Gastrocnemius medialis (tissue), 4 donors: Measurements from ENCODE around the gene MID2. TPM values are rescaled to one million over a fixed set of nuclear protein-coding genes. Genes with fewer than 3 reads are reported as not detected.
"Not testable (repeated sequence)": the region's sequence is repeated elsewhere in the genome, so short reads cannot be mapped to it uniquely, and the experiment has no call there.

Experiments used
- ATAC-seq, 2 donors: fragments of 150-250 bp; one replicate each; pipeline ENCODE4 v1.9.1; 2016
- DNase-seq, 2 donors: peaks; one replicate each; pipeline ENCODE4 v3.0.0-alpha.2; 2019
- H3K27ac ChIP-seq, 4 donors: fragments of 200-600 bp; sonication (generic); 1 replicate in 1 of 4; 2 replicates in 3 of 4; pipeline ENCODE4 v1.5.1; 2016 to 2018; ENCODE audit warnings: mild to moderate bottlenecking in 2 of 4, moderate library complexity in 1 of 4
- H3K27me3 ChIP-seq, 3 donors: fragments of 200-600 bp; sonication (generic) in 2 of 3; 1 replicate in 1 of 3; 2 replicates in 2 of 3; pipeline versions ENCODE4 v1.5.1 to v1.6.0; 2016 to 2019; ENCODE audit warnings: mild to moderate bottlenecking in 1 of 3, moderate library complexity in 1 of 3
- H3K36me3 ChIP-seq, 2 donors: fragments of 200-600 bp; sonication (generic) in 1 of 2; one replicate each; pipeline ENCODE4 v1.5.1; 2017 to 2018
- H3K4me1 ChIP-seq, 2 donors: fragments of 200-600 bp; sonication (generic) in 1 of 2; one replicate each; pipeline ENCODE4 v1.5.1; 2016 to 2017; ENCODE audit warnings: mild to moderate bottlenecking in 2 of 2
- H3K4me3 ChIP-seq, 4 donors: fragments of 200-600 bp; sonication (generic) in 3 of 4; 1 replicate in 1 of 4; 2 replicates in 3 of 4; pipeline ENCODE4 v1.5.1; 2016 to 2019; ENCODE audit warnings: mild to moderate bottlenecking in 2 of 4
- H3K9me3 ChIP-seq, 3 donors: fragments of 200-600 bp; sonication (generic) in 2 of 3; 1 replicate in 1 of 3; 2 replicates in 2 of 3; pipeline ENCODE4 v1.5.1; 2016 to 2019
- CTCF ChIP-seq, 5 experiments: fragments of 450-650 bp in 3 of 5; fragments of 200-600 bp in 2 of 5; sonication (generic) in 2 of 5; IDR thresholded peaks in 4 of 5; conservative IDR thresholded peaks in 1 of 5; 1 replicate in 4 of 5; 2 replicates in 1 of 5; pipeline ENCODE4 v1.5.1; 2016 to 2019; ENCODE audit warnings: antibody characterized with exemption in 5 of 5, mild to moderate bottlenecking in 3 of 5, moderate library complexity in 3 of 5
- POLR2A ChIP-seq, 2 donors: fragments of 450-650 bp; IDR thresholded peaks; one replicate each; pipeline ENCODE4 v1.6.1; 2017; ENCODE audit warnings: antibody characterized with exemption in 2 of 2, mild to moderate bottlenecking in 2 of 2, moderate library complexity in 2 of 2
- in situ Hi-C, 4 donors: fragments of 200-750 bp; cut with MboI; loops; one replicate each; pipeline versions ENCODE4 v1.15.0 to v1.8.0; 2017; ENCODE audit warnings: low sequenced_read_pairs in 4 of 4
- intact Hi-C: fragments of 100-400 bp; cut with DNase I; formaldehyde crosslinking; loops from one replicate; pipeline ENCODE4 v1.15.1; 2023; ENCODE audit warnings: low total_unique reads
- total RNA-seq, 4 donors: library from RNA; depleted of rRNA; stranded (reverse); fragments of >200 nt; gene quantifications; one replicate each; pipeline versions ENCODE4 v1.1.0 to v1.2.3, GENCODE V29; 2016

MID2 gene
- total RNA-seq, 4 donors from 2014 or later: 20.5 to 25.4 (median 23.9) TPM

GRCh38 chrX:107935664-107936433 lies 110.2 kb downstream of the MID2 start:
- Histone ChIP-seq H3K27ac (no peak overlapping the region), H3K36me3 (no peaks in the 10 kb centered on the region), H3K27me3 (peaks cover 0 to 15% (median 0%) of the 10 kb centered on the region in 3 donors), H3K4me1 (no peaks in the 10 kb centered on the region), H3K4me3 (no peak overlapping the region), H3K9me3 (no peaks in the 10 kb centered on the region)
- intact Hi-C loops: no loop called here
- ATAC-seq (no peak), DNase-seq (no peak)
- in situ Hi-C loops: no loop called here
- TF ChIP-seq CTCF (IDR thresholded peaks at IDR 0.05 in 4 of 5, conservative IDR thresholded peaks at IDR 0.05 in 1 of 5) (no peak), POLR2A (IDR thresholded peaks at IDR 0.05) (no peak)

- H3K27me3 ChIP-seq: peaks cover 0 to 15% (median 0%) of the 10 kb centered on the region in 3 donors
- in situ Hi-C loops: no loop called here
- DNase-seq (no peak), ATAC-seq (no peak)
- no peak for TF ChIP-seq CTCF (IDR thresholded peaks at IDR 0.05 in 4 of 5, conservative IDR thresholded peaks at IDR 0.05 in 1 of 5)
- TF ChIP-seq POLR2A (IDR thresholded peaks at IDR 0.05): no peak
- no peaks in the 10 kb centered on the region for H3K36me3 ChIP-seq
- no peaks in the 10 kb centered on the region for H3K4me1 ChIP-seq
- no peaks in the 10 kb centered on the region for H3K9me3 ChIP-seq
- H3K4me3 ChIP-seq: no peak overlapping the region
- intact Hi-C loops: no loop called here
- no peak overlapping the region for H3K27ac ChIP-seq
Measured at GRCh38 chrX:107936434-107936730, 110.7 kb downstream of the MID2 start.

- Histone ChIP-seq H3K27me3 (peaks cover 0 to 15% (median 0%) of the 10 kb centered on the region in 3 donors), H3K9me3 (no peaks in the 10 kb centered on the region), H3K4me1 (no peaks in the 10 kb centered on the region), H3K4me3 (no peak overlapping the region), H3K27ac (no peak overlapping the region), H3K36me3 (no peaks in the 10 kb centered on the region)
- no peak for ATAC-seq
- in situ Hi-C loops: no loop called here
- DNase-seq: no peak
- intact Hi-C loops: no loop called here
- no peak for TF ChIP-seq CTCF (IDR thresholded peaks at IDR 0.05 in 4 of 5, conservative IDR thresholded peaks at IDR 0.05 in 1 of 5)
- TF ChIP-seq POLR2A (IDR thresholded peaks at IDR 0.05): no peak
Measured at GRCh38 chrX:107940095-107940494, 114.4 kb downstream of the MID2 start.

- DNase-seq, in situ Hi-C loops, H3K27ac ChIP-seq, H3K4me1 ChIP-seq, H3K27me3 ChIP-seq, H3K36me3 ChIP-seq, H3K9me3 ChIP-seq, H3K4me3 ChIP-seq, ATAC-seq, intact Hi-C loops: not testable (repeated sequence)
Measured at GRCh38 chrX:107955337-107955736, 129.7 kb downstream of the MID2 start.

GRCh38 chrX:107968623-107969022 lies 143.0 kb downstream of the MID2 start:
- TF ChIP-seq POLR2A (IDR thresholded peaks at IDR 0.05) (no peak), CTCF (IDR thresholded peaks at IDR 0.05 in 4 of 5, conservative IDR thresholded peaks at IDR 0.05 in 1 of 5) (no peak)
- H3K27me3 ChIP-seq: no peaks in the 10 kb centered on the region
- no peak overlapping the region for H3K4me3 ChIP-seq
- H3K27ac ChIP-seq: no peak overlapping the region
- no peaks in the 10 kb centered on the region for H3K36me3 ChIP-seq
- DNase-seq (no peak), ATAC-seq (no peak)
- no peaks in the 10 kb centered on the region for H3K9me3 ChIP-seq
- in situ Hi-C loops (no loop called here), intact Hi-C loops (no loop called here)
- no peaks in the 10 kb centered on the region for H3K4me1 ChIP-seq
